Vagina (tissue), 2 donors: Measurements from ENCODE around the gene PSME3IP1.

Experiments
- POLR2AphosphoS5 ChIP-seq, 2 donors: sonication (generic); formaldehyde crosslinking; IDR thresholded peaks; one replicate each; pipeline ENCODE4 v1.9.0; 2017; ENCODE audit warnings: antibody characterized with exemption in 2 of 2, mild to moderate bottlenecking in 2 of 2, low read depth in 1 of 2; ENCODE audit not compliant: insufficient read depth in 1 of 2
- TF ChIP-seq, protein P1 (sequence below), 3 experiments: fragments of 450-650 bp in 2 of 3; fragments of 200-600 bp in 1 of 3; sonication (generic) in 1 of 3; IDR thresholded peaks; one replicate each; pipeline ENCODE4 v1.5.1; 2017 to 2019; ENCODE audit warnings: antibody characterized with exemption in 3 of 3, mild to moderate bottlenecking in 2 of 3, moderate library complexity in 2 of 3

DNA sequence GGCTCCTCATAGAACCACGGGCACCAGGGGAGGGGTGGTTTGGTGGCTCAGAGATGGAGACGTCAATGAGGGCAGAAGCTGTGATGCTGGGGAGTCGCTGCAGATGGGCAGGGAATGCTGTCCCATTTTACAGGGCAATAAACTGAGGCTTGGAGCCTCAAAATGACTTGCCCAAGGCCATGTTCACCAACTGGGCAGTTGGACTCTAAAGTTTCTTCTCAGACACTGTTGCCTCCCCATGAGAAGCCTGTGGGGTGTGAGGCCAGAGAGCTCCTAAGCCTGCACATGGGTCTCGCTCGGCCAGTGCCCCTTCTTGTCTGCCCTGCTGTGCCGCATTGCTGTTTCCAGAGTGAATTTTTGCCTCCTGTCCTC is 54.9 kb downstream of the PSME3IP1 start:
- no peak for TF ChIP-seq POLR2AphosphoS5 (IDR thresholded peaks at IDR 0.05; ENCODE audit: insufficient read depth in 1 of 2, low read depth in 1 of 2)
- TF ChIP-seq, protein P1, sequence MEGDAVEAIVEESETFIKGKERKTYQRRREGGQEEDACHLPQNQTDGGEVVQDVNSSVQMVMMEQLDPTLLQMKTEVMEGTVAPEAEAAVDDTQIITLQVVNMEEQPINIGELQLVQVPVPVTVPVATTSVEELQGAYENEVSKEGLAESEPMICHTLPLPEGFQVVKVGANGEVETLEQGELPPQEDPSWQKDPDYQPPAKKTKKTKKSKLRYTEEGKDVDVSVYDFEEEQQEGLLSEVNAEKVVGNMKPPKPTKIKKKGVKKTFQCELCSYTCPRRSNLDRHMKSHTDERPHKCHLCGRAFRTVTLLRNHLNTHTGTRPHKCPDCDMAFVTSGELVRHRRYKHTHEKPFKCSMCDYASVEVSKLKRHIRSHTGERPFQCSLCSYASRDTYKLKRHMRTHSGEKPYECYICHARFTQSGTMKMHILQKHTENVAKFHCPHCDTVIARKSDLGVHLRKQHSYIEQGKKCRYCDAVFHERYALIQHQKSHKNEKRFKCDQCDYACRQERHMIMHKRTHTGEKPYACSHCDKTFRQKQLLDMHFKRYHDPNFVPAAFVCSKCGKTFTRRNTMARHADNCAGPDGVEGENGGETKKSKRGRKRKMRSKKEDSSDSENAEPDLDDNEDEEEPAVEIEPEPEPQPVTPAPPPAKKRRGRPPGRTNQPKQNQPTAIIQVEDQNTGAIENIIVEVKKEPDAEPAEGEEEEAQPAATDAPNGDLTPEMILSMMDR (IDR thresholded peaks at IDR 0.05) = no peak
